Iris pigment epithelial cell (primary cell): ENCODE data around the gene SERPINA10.
"Not testable (repeated sequence)": the region's sequence is repeated elsewhere in the genome, so short reads cannot be mapped to it uniquely, and the experiment has no call there.

Source experiments
- DNase-seq: peaks from one replicate; pipeline ENCODE4 v3.0.0-alpha.2; 2011; ENCODE audit warnings: low read depth

SERPINA10 gene

DNA sequence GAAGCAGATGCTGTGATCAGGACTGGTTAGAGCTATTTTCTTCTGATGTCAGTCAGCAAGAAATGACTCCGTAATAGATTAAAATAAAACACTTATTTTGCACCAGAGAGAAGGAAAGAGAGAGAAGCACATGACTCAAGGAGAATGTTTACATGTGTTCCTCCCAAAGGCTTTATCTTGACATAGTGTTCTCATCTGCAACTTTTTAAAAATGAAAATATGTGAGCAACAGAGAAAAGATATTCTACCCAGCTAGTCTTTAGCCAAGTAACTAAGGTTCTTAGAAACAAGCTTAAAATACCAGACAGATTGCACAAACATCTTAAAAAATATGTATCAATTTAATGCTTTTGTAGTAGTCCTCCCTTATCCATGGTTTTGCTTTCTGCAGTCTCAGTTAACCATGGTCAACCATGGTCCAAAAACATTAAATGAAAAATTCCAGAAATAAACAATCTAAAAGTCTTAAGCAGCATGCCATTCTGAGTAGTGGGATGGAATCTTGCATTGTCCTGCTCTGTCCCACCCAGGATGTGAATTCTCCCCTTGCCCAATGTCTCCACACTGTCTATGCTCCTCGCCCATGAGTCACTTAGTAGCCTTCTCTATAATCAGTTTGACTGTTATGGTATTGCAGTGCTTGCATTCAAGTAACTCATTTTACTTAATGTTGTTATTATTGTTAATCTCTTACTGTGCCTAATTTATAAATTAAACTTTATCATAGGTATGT, 9.9 kb downstream of the SERPINA10 start:
- DNase-seq = no peak

GRCh38 chr14:94278731-94279130, 14.3 kb downstream of the SERPINA10 start:
- DNase-seq = no peak

DNA sequence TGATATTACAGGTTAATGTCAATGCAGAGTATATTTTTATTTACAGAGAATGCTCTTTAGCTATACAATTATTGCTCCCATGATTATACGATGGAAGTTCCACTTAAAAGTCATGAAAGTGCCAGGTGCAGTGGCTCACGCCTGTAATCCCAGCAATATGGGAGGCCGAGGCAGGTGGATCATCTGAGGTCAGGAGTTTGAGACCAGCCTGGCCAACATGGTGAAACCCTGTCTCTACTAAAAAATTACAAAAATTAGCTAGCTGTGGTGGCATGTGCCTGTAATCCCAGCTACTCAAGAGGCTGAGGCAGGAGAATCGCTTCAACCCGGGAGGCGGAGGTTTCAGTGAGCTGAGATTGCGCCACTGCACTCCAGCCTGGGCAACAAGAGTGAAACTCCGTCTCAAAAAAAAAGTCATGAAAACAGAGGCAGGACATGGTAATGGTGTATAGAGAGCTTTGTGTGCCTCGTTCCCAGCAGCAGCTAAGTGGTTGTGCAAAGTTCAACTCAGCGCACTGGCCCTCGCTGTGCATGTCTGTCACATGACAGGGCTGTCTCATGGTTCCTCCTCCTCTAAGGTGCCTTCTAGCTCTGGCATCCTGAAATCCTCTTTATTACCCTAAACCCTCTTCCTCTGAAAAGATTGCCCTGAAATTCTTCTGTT, 16.0 kb downstream of the SERPINA10 start:
- not testable (repeated sequence) for DNase-seq

DNA sequence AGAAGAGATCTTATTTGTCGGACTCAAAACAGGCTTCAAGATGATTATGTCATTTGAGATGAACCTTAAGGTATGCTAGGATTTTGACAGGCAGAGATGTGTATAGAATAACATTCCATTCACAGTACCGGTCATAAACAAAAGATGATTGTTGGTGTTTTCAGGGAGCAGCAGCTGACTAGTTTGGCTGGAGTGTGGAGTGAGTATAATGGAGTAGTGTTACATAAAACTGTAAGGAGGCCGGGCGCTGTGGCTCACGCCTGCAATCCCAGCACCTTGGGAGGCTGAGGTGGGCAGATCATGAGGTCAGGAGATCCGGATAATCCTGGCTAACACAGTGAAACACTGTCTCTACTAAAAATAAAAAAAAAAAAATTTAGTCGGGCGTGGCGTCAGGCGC, 23.9 kb downstream of the SERPINA10 start:
- DNase-seq = no peak

DNA sequence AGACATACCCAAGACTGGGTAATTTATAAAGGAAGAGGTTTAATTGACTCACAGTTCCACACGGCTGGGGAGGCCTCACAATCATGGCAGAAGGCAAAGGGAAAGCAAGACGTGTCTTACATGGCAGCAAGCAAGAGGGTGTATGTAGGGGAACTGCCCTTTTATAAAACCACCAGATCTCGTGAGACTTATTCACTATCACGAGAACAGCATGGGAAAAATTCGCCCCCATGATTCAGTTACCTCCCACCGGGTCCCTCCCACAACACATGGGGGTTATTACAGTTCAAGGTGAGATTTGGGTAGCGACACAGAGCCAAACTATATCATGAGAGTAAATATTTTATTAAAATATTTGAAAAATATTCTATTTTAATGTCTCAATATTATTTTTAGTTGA, 24.5 kb downstream of the SERPINA10 start:
- not testable (repeated sequence) for DNase-seq

DNA sequence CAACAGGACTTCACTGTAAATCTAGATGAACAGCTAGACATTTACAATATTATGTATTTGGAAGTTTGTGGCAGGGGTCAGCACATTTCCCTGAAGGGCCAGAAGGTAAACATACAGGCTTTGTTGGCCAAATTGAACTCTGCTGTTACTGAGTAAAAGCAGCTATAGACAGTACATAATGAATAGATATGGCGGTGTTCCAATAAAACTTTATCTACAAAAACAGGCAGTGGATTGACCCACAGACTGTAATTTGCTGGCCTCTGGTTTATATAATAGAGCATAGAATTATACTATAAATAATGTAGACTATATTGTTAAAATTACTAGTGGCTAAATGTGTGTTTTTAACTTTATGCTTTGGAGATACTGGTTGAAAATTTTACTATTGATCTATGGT, 25.7 kb downstream of the SERPINA10 start:
- no peak for DNase-seq

GRCh38 chr14:94264195-94264594, 28.9 kb downstream of the SERPINA10 start:
- not testable (repeated sequence) for DNase-seq

- DNase-seq = no peak
Measured at GRCh38 chr14:94244182-94244581, 48.9 kb downstream of the SERPINA10 start.

GRCh38 chr14:94239406-94239805, 53.7 kb downstream of the SERPINA10 start:
- DNase-seq = no peak

- DNase-seq = no peak
Measured at GRCh38 chr14:94237983-94238382, 55.1 kb downstream of the SERPINA10 start.

DNA sequence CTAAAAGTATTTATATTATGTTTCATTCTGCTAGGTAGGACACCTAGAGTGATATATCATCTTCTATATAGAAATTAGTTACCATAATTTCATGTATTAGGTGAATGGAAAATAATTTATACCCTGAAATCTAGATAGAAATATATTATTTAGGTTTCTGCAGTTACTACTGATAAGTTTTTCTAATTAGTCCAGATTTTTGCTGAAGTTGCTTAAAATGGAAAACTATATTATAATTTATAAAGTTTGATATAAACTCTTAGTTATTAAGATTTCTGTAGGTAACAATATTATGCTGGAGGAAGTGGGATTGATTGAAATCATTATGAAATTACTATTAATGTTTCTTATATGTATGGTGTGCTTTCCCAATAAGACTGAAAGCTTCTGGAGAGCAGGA, 56.0 kb downstream of the SERPINA10 start:
- no peak for DNase-seq
